HG02571 (cell line): ENCODE measurements around the gene THY1.
A peak's percentile ranks its signal among the peaks of the same experiment; 100 is the strongest.
"Not testable (repeated sequence)": the region's sequence is repeated elsewhere in the genome, so short reads cannot be mapped to it uniquely, and the experiment has no call there.

Source experiments
- ATAC-seq: cut with Tn5 transposase; IDR thresholded peaks from one replicate; pipeline ENCODE4 v1.9.1; 2021; ENCODE audit warnings: mild to moderate bottlenecking, moderate library complexity; ENCODE audit not compliant: unreplicated experiment

The THY1 gene

DNA sequence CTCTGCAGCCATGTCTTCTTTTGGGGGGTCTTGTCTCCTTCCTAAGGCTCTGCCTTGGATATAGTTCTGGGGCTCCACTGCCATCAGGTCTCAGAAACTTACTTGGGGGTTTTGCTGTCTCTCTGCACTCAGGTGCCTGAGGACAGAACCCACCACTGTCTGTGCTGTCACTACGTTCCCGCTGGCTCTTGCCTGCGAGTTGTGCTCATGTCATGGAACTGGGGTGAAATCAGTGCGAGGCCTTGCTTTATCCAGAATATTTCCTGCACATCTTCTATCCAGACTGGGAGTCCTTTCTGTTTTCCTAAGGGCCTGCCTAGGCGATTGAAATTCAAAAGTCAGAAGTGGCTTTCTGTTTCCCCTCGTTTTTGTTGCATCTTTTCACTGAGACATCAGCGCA, 34.9 kb downstream of the THY1 start:
- ATAC-seq = no peak

DNA sequence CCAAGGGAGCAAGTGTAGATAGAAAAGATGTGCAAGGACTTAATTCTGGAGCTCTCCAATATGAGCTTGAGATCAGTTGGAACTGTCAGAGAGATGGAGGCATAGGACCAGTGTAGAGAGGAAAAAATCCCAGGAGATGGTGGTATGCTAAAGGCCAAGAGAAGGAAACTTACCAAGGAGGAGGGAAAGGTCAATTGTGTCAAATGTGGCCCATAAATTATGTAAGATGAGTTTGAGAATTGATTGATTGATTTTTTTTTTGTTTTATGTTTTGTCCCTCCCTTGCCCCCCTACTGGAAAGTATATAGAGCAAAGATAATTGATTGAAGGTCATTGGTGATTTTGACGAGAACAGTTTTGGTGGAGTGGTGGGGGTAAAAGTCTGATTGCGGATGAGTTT, 38.6 kb downstream of the THY1 start:
- no peak for ATAC-seq

DNA sequence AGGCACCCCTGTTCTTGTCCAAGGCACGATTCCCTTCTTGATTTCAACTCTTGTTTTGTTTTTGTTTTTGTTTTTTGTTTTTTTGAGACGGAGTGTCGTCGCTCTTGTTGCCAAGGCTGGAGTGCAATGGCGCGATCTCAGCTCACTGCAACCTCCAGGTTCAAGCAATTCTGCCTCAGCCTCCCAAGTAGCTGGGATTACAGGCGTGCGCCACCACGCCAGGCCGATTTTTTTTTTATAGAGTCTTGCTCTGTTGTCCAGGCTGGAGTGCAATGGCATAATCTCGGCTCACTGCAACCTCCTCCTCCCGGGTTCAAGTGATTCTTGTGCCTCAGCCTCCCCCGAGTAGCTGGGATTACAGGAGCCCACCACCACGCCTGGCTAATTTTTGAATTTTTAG, 40.5 kb downstream of the THY1 start:
- not testable (repeated sequence) for ATAC-seq

DNA sequence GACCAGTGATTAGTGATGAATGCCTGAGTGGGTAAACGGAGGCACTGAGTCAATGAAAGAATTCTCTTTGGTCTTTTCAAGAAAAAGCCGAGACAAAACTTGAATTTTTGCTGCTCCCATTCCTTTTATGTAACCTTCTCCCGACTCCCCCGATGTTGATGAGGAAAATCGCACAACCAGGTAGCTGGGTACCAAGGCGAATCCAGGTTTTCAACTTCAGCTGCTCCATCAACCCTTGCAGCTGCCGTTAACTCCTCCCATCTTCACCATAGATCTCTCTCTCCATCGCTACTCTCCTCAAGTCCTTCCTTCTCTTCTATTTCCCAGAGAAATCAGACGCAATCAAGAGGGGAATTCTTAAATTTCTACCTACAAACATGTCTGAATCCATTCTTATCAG, 40.9 kb downstream of the THY1 start:
- ATAC-seq = no peak

DNA sequence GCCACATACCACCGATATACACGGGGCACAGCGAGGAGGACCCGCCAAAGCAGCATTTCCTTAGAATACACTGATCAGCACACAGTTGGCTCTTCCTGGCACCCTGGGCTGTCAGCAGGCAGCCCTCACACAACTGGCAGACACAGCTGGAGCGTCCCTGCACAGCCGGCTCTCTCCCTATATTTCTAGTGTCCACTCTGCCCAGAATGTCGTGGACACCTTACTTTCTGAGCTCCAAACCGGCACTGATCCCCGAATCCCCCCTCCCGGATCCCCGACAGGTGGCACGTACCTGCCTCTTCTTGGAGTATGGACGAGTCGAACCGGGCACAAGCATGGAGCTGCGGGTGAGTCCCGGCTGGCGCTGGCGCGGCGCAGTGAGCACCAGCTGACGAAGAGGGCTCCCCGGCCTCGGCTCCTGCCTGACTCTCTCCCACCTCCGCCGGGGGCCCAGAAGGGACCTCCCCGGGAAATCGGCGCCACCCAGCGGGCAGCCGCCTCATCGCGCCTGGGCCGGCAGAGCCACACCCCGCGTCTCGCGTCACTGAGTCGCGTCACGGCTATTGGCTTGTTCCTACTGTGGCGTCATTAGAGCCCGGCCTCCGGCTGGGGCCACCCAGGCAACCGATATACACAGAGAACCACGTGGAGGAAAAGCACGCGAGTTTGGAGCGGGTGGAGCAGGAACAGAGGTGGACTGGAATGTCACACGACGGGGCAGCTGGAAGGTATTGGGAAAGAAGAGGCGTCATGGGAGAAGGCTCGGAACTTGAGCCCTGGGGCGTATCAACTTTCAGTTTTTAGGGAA, 41.6 kb downstream of the THY1 start, which contains the start of gene USP2:
USP2 (minus strand) TSS at position 510 of the 808 bp plus-strand sequence. CDS start 8,210 bp downstream, outside the sequence.
- peak; percentile 98 for ATAC-seq

DNA sequence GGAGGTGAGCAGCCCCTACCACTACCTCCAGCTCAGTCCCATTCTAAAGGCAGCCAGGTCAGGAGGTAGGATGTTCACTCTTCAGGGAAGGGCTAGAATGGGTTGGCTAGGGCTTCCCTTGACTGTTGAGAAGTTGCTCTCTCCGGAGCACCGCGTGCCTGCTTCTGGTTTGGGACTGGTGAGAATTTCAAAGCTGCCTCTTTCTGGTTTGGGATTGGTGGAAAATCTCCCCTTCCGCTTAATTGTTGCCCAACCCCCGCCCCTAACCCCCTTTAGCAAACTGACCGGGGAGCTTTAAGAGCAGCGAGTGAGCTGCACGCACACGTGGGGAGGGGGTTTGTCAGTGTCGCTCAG, 42.2 kb downstream of the THY1 start:
- ATAC-seq = no peak

DNA sequence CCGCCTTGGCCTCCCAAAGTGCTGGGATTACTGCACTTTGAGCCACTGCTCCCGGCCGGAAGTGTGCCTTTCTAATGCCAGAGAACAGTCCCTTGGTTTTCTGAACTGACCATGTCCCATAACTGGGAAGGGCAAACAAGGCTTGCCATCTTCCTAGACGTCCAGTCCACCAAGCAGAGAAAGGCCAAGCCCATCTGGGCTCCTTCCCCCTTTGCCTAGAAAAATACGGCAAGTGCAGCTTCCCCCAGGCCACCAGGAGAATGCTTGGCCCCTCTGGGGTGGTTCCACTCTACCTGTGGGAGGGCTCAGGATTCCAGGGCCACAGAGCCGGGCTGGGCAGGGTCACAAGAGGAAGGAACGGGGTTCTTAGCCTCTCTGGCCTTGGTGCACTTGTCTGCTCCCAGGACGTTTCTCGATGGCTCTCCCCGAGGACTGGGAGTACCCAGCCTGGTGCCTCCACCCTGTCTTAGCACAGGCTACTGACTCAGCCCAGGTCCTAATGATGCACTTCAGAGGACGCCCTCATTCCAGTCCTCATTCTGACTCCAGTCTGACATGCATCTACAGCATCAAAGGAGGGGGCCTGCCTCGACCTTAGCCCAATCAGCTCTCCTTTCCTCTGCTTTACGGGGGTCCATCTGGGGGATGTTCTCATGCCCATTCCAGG, 42.7 kb downstream of the THY1 start:
- no peak for ATAC-seq

GRCh38 chr11:119378851-119379465, 44.0 kb downstream of the THY1 start:
- no peak for ATAC-seq

GRCh38 chr11:119377961-119378667, 44.9 kb downstream of the THY1 start:
- no peak for ATAC-seq

- ATAC-seq = no peak
Measured at GRCh38 chr11:119377112-119377901, 45.7 kb downstream of the THY1 start.

DNA sequence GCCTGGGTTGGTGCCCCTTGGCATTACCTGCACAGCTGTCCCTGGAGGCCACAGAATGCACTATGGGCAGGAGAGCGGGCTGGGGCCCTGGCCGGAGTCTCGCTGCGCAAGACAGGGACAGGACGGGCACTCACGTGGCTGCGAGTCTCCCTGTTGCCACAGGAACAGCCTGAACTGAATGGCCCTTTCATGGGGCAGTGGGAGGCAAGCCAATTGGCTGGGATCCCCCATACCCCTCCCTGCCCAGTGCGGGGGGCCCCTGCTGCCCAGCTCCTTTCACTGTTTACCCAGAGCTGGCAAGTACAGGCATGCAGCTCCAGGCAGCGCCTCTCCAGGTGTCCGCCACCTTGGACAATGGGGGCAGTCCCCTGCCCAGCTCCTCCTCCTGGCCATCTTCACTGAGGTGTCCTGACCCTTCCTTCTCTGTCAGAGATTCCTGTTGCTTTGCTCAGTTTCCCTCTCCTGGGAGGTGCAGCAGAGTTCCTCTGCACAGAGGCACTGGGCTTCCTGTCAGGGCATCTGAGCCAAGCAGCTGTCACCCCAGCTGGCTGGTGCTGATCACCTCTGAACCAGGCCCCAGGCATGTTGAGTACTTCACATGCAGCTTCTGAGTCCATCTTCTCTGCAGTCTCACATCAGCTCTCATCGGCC, 46.6 kb downstream of the THY1 start:
- no peak for ATAC-seq

- ATAC-seq = no peak
Measured at GRCh38 chr11:119375337-119376196, 47.4 kb downstream of the THY1 start.

- no peak for ATAC-seq
Measured at GRCh38 chr11:119374632-119375336, 48.2 kb downstream of the THY1 start.

DNA sequence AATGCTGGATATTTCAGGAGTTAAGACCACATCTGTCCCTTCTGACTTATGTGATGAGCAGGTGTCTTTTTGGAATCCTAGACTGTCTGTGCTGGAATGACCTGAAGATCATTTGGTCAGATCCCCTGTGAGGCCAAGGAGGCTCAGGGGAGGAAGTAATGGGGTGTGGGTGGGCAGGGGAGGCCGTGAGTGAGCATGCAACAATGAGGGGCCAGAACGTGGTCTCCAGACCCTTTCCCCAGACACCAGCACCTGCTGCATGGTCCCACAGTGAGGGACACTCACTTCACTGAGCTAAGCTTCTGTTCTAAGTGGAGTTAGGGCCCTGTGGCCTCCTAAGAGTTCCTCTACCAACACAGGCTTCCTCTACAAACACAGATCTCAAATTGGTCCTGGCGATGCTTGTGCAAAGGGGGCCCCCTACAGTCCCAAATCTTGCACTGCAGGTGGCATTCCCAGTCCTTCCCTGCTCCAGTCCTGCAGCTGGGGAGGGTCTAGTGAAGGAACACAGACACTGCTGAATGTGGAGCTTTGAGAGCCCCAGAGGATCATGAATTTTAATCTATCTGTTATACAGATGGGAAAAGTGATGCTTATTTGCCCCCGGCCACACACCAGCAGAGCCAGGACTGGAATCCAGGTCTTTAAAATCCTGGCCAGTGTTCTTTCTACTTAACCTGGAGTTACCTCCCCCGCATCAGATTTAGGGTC, 48.9 kb downstream of the THY1 start:
- no peak for ATAC-seq

DNA sequence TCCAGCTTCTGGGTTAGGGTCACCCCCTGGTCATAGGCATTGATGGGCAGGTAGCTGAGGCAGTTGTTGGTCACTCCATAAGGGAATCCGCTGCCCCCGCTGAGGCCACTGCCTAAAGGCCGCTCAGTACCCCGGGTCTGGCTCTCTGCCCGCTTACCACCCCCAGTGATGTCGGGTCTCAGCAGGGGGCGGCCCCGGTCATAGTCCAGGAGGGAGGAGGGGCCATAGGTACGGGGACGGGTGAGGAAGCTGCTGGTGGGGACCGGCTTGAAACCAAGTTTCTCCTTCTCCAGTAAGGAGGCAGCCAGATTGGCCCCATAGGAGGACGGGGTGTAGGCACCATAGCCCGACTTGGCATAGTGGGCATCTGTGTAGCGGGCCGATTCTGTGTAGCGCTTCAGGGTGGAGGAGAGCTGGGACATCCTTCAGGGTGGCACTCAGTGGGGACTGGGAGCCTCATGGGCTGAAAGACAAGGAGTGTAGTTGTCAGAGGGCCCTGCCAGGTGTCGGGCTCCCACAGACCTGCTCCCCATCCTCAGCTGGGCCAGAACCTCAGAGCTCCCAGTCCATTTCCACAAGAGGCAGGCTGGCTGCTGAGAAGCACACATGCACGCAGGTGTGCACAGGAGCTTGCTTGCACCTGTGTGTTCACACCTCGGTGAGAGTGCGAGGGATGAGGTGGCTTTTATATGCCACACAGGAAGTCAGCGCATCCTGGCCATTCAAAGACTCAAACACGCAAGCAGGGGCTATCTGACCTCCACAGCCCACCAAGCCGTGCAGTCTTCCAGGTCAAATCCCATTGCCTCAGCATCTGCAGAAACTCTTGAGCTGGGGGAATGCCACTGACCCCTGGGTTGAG, 49.7 kb downstream of the THY1 start:
- ATAC-seq = no peak

DNA sequence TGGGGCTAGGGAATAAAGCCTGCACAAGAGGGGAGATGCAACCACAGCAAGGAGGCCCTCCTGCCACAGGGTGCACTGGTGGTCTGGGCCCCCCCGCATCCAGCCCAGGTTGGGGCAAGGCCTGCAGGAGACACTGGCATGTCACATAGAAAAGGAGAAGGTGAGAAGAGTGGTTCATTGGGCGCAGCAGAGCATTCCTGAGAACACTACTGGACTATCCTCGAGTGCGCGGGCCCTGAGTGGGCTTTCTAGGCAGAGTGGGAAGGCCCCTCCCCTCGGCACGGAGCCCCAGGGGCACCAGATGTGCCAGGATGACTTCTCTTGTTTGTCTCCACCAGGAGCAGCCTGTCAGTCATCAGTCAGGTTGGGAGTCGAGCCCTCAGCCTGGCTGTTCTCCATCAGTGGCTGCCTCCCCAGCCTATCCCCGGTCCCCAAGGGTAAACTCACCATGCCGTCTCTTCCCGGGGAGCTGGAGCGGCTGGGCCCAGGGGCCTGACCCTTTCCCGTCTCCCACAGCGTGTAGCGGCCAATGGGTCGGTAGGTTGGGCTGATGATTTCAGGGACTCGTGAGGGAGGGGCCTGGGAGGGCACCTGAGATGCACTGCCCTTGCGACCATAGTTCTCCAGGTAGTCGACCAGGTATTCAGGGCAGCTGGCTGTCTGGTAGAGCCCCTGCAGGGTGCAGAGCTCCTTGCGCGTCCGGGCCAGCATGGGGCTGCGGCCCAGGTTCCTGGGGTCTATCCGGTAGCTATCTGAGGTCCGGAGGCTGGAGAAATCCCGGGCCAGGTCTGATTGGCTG, 50.5 kb downstream of the THY1 start:
- ATAC-seq = no peak
